A673 (cell line): ENCODE data around the gene ARHGAP32. TPM values are rescaled to one million over a fixed set of nuclear protein-coding genes. Genes with fewer than 3 reads are reported as not detected.

ENCODE experiments used
- BruUV-seq: library from RNA; stranded (reverse); fragments of 400-500 nt; replicated peaks from 2 replicates; lab custom pipeline; 2021; lab: Mats Ljungman, UMichigan
- CTCF ChIA-PET: fragments of 300-600 bp; sonication (Branson Sonifier 250); formaldehyde crosslinking; loops from one replicate; lab custom pipeline; 2022; ENCODE audit warnings: antibody characterized with exemption; lab: Charles Lee
- POLR2A ChIA-PET: fragments of 300-600 bp; sonication (Branson Sonifier 250); formaldehyde crosslinking; loops from one replicate; lab custom pipeline; 2022; ENCODE audit warnings: antibody characterized with exemption; ENCODE audit not compliant: low non-redundant PET; lab: Charles Lee
- DNase-seq: peaks from one replicate; pipeline ENCODE4 v3.0.0-alpha.2; 2015; ENCODE audit warnings: low spot score
- H3K27ac ChIP-seq: fragments of 200-600 bp; sonication (generic); 2 replicates; pipeline ENCODE4 v1.5.1; 2016; ENCODE audit warnings: mixed run types, low read depth, mild to moderate bottlenecking, mixed read lengths, antibody characterized with exemption, low read length; ENCODE audit not compliant: poor library complexity, severe bottlenecking
- H3K27me3 ChIP-seq: fragments of 200-600 bp; sonication (generic); replicated peaks from 2 replicates; pipeline ENCODE4 v1.6.1; 2017; ENCODE audit warnings: mixed run types, low read depth, mild to moderate bottlenecking, mixed read lengths, antibody characterized with exemption, low read length; ENCODE audit not compliant: insufficient read depth, poor library complexity
- H3K36me3 ChIP-seq: fragments of 200-600 bp; sonication (generic); 2 replicates; pipeline ENCODE4 v1.6.1; 2016; ENCODE audit warnings: mixed run types, mild to moderate bottlenecking, mixed read lengths, antibody characterized with exemption, low read length; ENCODE audit not compliant: insufficient read depth, poor library complexity, severe bottlenecking
- H3K4me1 ChIP-seq: fragments of 200-600 bp; sonication (generic); 2 replicates; pipeline ENCODE4 v1.6.1; 2017; ENCODE audit warnings: mixed run types, mild to moderate bottlenecking, mixed read lengths, antibody characterized with exemption, low read length; ENCODE audit not compliant: insufficient read depth, poor library complexity, severe bottlenecking
- H3K4me3 ChIP-seq: fragments of 200-600 bp; sonication (generic); 2 replicates; pipeline ENCODE4 v1.5.1; 2016; ENCODE audit warnings: low read depth, mixed run types, mild to moderate bottlenecking, mixed read lengths, low read length; ENCODE audit not compliant: poor library complexity, severe bottlenecking
- H3K9me3 ChIP-seq: fragments of 200-600 bp; sonication (generic); 2 replicates; pipeline ENCODE4 v1.6.1; 2016; ENCODE audit warnings: mixed run types, low read depth, mild to moderate bottlenecking, mixed read lengths, antibody characterized with exemption, low read length; ENCODE audit not compliant: poor library complexity, severe bottlenecking
- CTCF ChIP-seq: fragments of 300-800, 200-600 bp; sonication (generic); conservative IDR thresholded peaks from 2 replicates; pipeline ENCODE4 v1.5.1; 2017; ENCODE audit warnings: low read depth, mild to moderate bottlenecking, antibody characterized with exemption, low read length, moderate library complexity, mixed read lengths
- EZH2 ChIP-seq: fragments of 200-600 bp; sonication (generic); IDR thresholded peaks from 2 replicates; pipeline ENCODE4 v1.6.1; 2017; ENCODE audit warnings: borderline replicate concordance, low read depth, mild to moderate bottlenecking, mixed read lengths, antibody characterized with exemption, low read length; ENCODE audit not compliant: poor library complexity, severe bottlenecking
- intact Hi-C: fragments of 100-400 bp; cut with micrococcal nuclease; formaldehyde crosslinking; loops from one replicate; pipeline ENCODE4 v1.10.0; 2022; ENCODE audit not compliant: unreplicated experiment
- total RNA-seq: library from RNA; stranded (reverse); gene quantifications from 2 replicates; pipeline ENCODE4 v1.2.3, GENCODE V29; 2021

ARHGAP32 gene
- total RNA-seq, 1 experiment from 2014 or later = 42.8 TPM

DNA sequence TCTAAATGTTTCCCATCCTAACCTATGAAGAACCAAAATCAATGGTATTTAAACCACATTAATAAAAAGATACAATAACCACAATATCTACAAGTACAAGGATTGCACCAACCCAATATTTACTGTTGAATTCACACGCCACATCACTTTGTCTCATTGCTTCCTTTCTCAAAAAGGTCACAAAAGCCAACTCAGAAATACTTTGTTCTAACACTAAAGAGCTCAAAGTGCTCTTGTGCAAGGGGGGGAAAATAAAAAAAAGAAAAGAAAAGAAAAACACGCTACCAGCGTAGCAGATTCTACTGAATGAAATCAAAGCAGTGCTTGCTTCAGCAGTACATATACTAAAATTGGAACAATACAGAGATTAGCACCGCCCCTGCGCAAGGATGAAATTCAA, 10.5 kb upstream of the ARHGAP32 start:
- intact Hi-C loops = no loop called here

DNA sequence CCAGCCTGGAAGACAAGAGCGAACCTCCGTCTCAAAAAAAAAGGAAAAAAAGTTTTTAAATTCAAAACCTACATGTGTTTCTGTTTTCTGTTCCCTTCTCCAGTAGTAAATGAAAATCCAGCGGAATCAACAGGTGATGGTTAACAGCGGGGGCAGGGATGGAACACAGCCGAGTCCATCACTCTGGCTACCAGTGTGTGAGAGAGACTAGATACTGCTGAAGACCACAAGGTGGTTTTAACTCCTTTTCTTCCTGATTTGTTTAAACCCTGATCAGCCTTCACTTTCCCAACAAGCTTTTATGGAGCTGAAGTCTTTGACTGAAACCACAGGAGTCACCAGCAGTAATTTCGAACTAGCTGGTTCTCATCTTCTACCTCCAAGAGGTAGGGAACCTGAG, 3.6 kb upstream of the ARHGAP32 start:
- Histone ChIP-seq H3K36me3 (no peaks in the 10 kb centered on the region), H3K4me1 (no peaks in the 10 kb centered on the region), H3K9me3 (peaks cover 15% of the 10 kb centered on the region), H3K4me3 (no peak overlapping the region), H3K27ac (no peak overlapping the region), H3K27me3 (no peaks in the 10 kb centered on the region)
- no TSS peak for BruUV-seq
- intact Hi-C loops = no loop called here
- CTCF ChIA-PET = no interaction called here
- DNase-seq = no peak
- POLR2A ChIA-PET = no interaction called here
- TF ChIP-seq EZH2 (no peak), CTCF (no peak)

More for the DNA sequence above, 10.5 kb upstream of the ARHGAP32 start:
- Histone ChIP-seq H3K27ac (no peak overlapping the region), H3K27me3 (no peaks in the 10 kb centered on the region), H3K4me3 (no peak overlapping the region), H3K36me3 (no peaks in the 10 kb centered on the region), H3K9me3 (peaks cover 15% of the 10 kb centered on the region), H3K4me1 (no peaks in the 10 kb centered on the region)
- BruUV-seq = no TSS peak
- TF ChIP-seq EZH2 = no peak
- no peak for TF ChIP-seq CTCF
- ChIA-PET POLR2A (no interaction called here), CTCF (no interaction called here)
- DNase-seq = no peak

- intact Hi-C loops = no loop called here
- Histone ChIP-seq H3K36me3 (no peaks in the 10 kb centered on the region), H3K27ac (no peak overlapping the region), H3K4me1 (peaks cover 5% of the 10 kb centered on the region), H3K4me3 (no peak overlapping the region), H3K9me3 (no peaks in the 10 kb centered on the region), H3K27me3 (no peaks in the 10 kb centered on the region)
- DNase-seq = no peak
- POLR2A ChIA-PET = no interaction called here
- CTCF ChIA-PET = no interaction called here
- no peak for TF ChIP-seq EZH2
- no peak for TF ChIP-seq CTCF
- no TSS peak for BruUV-seq
These were observed 476 bp downstream of the ARHGAP32 start for GRCh38 chr11:129191649-129192048.
